ENCODE measurements around the gene KLHL14.
"Not testable (repeated sequence)": the region's sequence is repeated elsewhere in the genome, so short reads cannot be mapped to it uniquely, and the experiment has no call there.

KLHL14 gene, protein sequence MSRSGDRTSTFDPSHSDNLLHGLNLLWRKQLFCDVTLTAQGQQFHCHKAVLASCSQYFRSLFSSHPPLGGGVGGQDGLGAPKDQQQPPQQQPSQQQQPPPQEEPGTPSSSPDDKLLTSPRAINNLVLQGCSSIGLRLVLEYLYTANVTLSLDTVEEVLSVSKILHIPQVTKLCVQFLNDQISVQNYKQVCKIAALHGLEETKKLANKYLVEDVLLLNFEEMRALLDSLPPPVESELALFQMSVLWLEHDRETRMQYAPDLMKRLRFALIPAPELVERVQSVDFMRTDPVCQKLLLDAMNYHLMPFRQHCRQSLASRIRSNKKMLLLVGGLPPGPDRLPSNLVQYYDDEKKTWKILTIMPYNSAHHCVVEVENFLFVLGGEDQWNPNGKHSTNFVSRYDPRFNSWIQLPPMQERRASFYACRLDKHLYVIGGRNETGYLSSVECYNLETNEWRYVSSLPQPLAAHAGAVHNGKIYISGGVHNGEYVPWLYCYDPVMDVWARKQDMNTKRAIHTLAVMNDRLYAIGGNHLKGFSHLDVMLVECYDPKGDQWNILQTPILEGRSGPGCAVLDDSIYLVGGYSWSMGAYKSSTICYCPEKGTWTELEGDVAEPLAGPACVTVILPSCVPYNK

DNA sequence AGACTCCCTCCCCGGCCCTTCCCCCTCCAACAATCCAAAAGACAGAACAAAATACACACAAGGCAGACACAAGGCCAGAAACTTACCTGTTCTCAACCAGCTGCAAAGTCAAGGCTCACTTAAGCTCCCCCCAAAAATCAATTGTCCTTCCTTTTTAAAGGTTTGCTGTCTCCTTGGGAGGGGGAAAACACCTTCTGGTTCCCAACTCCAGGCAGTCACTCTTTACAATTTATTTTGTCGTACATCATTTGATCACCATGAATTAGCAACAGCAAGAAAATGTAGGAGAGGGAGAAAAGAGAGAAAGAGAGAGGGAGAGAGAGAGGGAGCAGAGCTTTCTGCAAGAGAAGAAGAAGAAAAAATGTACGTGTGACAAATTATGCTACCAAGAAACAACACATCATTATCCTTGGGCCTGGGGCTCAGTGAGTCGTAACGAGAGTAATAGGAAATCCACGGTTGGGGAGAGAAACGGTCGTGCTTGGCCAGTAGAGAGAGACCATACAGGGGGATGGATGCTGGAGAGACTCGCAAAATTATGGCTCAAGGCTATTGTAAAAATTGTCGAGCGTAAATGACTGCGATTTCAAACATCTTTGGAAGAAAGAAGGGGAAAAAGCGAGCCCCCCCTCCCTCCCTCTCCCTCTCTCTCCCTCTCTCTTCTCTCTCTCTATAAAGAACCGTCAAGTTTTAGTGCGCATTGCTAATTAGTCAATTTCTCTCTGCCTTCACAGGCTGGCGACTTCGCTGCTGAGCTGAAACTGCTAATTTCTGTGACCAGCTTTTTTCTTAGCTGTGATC is at the start of gene KLHL14:
Gene KLHL14, minus strand, starts transcription at position 443 of the 801 bp plus-strand sequence. CDS start 2,432 bp downstream, outside the sequence.
- no peak for DNase-seq

DNA sequence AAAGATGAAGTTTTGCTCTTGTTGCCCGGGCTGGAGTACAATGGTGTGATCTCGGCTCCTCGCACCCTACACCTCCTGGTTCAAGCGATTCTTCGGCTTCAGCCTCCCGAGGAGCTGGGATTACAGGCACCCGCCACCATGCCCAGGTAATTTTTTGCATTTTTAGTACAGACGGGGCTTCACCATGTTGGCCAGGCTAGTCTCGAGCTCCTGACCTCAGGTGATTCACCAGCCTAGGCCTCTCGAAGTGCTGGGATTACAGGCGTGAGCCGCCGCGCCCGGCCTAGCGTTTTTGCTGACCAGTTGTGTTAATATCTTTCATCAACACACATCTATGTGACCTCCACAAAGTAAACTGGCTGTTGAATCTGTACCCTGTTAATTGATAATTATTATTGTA is 49.4 kb upstream of the KLHL14 start:
- DNase-seq = no peak

DNA sequence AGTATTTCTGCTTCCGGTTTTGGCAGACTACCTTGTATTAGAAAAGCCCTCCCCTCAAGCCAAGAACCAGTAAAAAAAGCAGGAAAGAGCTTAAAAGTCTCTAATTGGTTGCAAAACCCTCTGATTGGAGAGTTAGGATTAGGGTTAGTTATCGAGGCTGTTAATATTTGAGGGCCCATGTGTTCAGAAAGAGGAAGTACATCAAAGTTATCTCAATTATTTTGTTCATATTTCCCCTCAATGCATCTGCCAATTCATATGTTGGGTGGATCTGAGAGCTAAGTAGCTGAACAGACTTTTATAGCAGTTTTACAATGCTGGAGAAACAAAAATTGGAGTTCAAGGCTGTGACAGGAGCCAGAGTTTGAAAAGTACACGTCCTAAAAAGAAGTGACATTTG is 43.1 kb upstream of the KLHL14 start:
- DNase-seq = no peak

DNA sequence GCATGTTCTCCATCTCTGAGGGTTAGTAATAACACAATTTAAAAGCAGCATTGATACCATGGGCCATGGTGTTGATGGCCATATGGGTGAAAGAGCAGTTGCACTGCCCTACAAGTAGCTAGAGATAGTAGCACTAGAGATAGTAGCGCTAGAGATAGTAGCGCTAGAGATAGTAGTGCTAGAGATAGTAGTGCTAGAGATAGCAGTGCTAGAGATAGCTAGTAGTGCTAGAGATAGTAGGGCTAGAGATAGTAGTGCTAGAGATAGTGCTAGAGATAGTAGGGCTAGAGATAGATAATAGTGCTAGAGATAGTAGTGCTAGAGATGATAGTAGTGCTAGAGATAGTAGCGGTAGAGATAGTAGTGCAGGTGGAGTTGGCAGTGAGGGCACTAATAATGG is 39.5 kb upstream of the KLHL14 start:
- DNase-seq = no peak

DNA sequence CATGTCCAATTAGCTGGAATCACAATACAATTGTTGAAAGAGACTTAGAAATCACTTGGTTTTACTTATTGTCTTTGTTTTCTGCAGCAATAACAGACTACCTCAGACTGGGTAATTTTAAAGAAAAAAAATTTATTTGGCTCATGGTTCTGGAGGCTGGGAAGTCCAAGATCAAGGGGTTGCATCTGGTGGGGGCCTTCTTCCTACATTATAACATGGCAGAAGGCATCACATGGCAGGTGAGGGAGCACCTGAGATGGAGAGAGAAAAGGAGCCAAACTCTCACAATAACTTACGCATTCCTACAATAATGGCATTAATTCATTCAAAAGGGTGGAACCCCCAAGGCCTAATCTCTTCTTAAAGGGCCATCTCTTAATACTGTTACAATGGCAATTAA is 37.5 kb upstream of the KLHL14 start:
- no peak for DNase-seq

DNA sequence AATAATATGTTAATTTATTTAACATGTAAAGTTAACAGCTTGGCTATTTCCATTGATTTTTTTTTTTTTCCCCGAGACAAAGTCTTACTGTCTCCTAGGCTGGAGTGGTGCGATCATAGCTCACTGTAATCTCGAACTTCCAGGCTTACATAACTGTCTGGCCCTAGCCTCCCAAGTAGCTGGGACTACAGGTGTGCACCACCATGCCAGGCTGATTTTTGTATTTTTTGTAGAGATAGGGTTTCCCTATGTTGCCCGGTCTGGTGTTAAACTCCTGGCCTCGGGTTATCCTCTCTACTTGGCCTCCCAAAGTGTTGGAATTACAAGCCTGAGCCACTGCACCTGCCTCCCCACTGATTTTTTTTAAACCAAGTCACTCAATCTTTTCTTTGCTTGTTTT is 32.5 kb upstream of the KLHL14 start:
- DNase-seq = no peak

DNA sequence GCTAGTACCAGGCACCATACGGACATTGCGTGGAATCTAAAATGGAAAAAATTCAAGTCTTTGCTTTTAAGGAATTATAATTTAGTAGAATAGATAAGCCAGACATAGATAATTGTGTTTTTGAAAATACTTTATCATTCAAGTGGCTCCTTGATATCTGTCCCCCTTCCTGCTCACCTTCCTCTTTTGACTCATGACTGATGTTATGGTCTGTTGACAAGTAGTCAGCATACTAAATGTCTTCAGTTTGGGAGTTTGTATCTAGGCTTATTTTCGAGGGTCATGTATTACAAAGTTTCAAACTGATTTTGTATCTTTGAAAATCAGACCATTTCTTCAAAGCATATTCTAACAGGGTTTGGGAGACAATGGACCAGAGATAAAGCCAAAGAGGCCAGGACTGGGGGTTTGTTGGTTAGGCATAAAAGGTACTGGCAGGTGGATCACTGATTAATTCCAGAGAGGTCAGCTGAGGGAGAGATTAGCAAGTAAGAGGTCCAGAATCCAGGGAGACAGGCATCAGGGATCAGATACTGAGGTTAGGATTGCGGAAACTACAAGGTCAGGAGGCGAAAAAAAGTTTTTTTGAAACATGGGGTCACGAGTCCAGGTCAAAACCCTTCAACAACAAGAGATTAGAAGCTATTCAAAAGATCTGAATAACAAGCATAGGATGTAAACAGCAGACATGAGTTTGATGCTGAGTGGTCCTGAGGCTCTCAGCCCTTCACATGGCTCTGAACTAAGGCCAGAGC is 31.5 kb upstream of the KLHL14 start:
- no peak for DNase-seq

DNA sequence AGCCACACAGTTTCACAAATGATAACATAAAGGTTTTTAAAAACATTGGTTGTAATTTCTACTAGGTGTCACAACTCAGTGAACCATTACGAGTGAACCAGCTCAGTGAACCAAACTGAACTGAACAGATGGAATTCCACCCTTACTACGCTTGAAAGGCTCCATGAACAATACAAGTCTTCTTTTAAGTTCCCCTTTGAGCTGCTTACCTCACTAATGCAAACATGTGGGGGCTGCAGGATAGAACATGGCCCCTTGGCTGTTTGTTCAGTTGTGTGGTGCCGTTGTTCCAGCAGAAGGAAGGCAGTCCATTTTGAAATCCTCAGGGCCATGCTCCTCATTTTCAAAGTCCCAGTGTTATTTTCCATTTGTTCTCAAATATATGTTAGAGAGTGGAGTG is 30.7 kb upstream of the KLHL14 start:
- no peak for DNase-seq

DNA sequence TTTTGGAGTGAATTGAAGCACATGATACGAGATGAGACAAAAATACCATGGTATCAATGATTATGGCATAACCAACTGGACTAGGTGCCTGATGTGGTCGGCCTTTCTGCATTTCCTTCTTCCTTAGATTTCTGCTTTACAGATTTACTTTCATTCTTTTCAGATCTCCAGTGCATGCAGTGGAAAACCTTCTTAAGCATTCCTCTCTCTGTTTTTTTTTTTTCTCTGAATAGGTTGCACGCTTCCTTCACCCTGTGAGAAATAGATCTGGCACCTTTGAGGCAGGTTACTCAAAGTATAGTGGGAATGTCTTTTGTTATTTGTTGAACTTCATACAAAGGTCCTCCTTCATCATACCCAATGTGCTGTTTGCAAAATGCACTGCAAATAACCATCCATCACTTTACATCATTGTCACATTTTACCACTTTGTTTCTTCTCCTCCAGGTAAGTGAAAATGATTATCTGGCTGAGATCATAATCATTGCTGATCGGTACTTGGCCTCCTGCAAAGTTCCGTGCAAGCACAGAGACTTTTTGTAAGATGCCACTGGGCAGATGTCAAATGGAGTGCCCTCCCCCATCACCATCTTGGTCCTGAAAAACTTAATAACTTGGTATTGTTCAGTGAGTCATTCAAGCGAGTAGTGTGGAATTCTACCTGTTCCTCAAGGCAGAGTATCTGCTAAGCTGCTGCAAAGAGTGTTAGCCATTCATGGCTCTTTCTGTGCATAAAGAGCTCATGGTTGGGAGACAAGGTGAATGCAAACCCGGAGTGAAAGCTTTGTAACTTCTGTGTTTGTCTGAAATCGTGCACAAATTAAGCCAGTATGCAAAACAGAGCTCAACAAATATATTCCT is 30.0 kb upstream of the KLHL14 start:
- DNase-seq = no peak

DNA sequence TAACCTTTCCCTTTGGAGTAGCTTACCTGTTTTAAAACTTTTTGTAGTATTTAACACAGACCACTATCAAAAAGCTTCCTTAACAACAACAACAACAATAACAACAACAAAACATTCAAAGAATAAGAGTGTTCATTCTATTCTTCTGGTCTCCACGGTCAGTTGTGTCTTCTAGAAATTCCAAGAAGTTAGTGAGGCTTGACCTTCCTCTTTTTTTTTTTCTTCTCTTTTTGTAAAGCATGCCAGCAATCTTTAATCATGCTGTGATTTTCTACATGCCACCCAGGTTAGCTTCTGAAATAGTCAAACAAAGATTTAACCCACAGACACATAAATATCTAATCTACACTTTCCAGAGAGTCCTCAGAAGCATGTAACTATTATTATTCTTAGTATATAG is 28.4 kb upstream of the KLHL14 start:
- DNase-seq = no peak

DNA sequence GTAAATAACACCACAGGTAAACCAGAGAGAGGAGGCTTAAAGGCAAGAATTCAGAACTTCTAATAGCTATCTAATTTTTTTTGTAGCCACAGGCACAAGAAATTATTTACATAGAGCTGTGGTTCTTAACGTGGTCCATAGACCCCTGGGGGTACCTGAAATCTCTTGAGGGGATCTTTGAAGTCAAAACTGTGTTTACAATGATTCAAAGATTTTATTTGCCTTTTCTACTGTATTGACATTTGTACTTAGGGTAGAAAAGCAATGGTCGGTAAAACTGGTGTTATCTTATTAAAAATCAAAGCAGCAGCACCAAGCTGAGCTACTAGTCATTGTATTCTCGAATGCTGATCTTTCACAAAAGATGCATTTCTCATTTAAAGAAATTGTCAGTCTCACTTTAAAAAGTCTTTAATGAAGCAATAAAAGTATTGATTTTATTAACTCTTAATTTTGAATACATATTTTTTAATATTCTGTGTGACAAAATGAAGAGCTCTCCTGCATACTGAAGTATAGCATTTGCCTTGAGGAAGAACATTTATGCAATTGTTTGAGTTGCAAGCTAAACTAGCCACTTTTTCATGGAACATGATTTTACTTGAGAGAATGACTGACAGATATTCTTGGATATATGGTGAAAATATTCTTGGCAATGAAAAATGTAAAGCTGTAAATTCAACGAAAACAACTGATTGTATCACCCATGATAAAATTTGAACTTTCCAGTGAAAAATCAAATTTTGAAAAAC is 25.6 kb upstream of the KLHL14 start:
- DNase-seq = no peak

DNA sequence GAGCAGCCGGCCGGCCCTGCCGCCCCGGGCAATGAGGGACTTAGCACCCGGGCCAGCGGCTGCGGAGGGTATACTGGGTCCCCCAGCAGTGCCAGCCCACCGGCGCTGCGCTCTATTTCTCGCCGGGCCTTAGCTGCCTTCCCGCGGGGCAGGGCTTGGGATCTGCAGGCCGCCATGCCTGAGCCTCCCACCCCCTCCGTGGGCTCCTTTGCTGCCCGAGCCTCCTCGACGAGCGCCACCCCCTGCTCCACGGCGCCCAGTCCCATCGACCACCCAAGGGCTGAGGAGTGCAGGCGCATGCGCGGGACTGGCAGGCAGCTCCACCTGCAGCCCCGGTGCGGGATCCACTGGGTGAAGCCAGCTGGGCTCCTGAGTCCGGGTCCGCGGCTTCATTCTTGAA is 21.8 kb upstream of the KLHL14 start:
- not testable (repeated sequence) for DNase-seq

DNA sequence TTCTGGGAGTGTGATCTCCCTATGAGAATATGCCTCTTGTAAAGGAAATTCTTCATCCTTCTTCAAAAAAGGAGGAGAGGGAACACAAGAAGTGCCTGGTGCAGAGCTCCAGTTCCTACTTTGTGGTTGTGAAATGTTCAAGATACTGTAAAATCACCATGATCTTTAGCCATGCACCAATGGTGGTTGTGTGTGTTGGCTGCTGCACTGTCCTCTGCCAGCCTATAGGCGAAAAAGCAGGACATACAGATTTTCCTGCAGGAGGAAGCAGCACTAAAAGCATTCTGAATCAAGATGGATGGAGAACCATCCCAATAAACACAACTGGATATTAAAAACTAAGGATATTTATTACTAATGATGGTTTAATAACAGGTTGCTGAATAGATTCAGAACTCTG is 6.2 kb upstream of the KLHL14 start:
- DNase-seq = no peak

DNA sequence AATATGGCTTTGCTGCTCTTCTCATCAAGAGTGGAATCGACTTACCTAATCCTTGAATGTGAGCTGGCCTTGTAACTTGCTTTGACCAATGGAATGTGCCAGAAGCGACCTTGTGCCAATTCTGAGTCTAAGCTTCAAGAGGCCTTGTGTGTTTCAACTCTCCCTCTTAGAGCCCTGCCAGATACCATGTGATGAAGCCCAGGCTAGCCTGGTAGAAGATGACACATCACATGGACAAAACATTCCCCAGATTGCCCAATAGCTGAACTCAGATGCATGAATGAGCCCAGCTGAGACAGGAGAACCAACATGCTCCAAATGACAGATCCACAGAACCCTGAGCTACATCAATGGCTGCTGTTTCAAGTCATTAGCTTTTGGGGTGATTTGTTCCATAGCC is 4.2 kb upstream of the KLHL14 start:
- no peak for DNase-seq

DNA sequence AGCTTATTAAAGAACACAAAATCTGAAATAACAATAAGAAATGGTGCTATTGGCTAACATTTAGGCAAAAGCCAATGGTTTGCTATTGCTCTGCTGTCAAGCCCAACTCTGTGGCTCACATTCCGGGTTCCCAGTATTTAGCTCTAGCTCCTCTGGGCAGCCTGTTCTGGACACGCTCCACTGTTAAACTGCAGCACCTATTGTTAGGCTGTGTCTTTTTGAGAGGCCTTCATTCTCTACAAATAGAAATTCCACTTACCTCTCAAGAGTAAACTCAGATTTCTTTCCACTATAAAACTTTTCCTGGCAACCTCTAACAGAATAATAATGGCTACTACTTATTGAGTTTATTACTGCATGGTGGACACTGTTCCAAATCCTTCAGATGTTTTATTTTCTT is 3.7 kb upstream of the KLHL14 start:
- no peak for DNase-seq

DNA sequence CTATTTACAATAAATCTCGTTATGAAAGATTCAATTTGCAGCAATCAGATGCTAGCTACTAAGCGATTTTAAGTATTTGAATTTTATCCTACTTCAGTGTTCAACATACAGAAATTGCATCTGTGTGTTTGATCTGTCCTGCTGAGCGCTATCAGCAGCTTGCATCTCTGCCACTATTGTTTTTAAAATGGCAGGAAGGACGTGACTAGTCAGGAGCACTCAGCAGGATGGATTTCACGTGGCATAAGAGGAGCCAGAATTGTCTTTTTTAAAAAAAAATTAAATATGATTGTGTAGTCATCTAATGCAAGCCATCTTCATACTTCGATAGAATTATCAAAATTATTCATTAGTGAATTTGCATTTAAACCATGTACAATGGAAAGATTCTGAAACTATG is 2.8 kb upstream of the KLHL14 start:
- no peak for DNase-seq

DNA sequence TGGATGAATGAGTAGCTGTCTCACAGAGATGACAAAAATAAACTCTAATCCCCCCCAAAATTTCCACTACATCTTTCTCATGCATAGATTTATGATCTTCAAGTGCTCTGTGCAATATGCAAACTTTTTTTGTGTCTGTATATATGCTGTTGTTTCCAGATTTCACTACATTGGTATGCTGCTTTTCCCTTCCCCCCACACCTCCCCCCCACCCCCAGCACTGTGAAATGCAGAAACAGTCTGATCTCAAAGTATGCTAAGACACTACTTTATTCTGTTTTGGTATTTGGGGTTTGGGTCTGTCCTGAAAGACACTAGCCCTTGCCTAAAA is 524 bp upstream of the KLHL14 start:
- DNase-seq = no peak

DNA sequence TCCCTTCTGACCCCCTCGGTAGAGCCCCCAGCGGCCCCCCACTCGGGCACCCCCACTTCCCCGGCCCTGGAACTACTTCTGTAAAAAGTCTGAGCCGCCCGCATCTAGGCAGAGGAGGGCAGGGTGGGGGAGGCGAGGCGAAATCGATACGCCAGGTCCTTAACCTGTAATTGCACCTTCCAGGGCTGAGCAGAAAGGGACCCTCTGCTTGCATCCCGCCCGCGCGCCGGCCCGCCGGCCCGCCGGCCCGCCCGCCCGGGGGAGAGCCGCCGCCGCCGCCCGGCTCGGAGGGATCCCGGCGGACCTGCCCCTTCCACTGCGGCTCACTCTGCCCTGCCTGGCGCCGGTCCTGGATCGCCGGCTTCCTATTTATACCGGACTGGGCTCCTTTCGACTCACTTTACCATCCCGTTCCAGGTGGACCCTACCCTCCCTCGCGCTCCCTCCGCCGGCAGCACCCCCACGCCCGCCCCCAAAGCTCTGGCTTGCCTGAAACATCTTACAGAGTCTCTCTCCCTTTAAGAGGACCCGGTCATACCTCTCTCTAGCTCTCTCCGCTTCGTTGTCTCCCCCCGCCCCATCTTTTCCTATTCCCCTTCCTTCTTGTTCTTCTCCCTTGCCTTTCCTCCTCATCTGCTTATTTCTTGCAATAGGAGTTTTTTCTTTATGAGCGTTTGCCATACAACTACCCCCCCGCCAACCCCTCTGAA is 797 bp downstream of the KLHL14 start:
- no peak for DNase-seq

DNA sequence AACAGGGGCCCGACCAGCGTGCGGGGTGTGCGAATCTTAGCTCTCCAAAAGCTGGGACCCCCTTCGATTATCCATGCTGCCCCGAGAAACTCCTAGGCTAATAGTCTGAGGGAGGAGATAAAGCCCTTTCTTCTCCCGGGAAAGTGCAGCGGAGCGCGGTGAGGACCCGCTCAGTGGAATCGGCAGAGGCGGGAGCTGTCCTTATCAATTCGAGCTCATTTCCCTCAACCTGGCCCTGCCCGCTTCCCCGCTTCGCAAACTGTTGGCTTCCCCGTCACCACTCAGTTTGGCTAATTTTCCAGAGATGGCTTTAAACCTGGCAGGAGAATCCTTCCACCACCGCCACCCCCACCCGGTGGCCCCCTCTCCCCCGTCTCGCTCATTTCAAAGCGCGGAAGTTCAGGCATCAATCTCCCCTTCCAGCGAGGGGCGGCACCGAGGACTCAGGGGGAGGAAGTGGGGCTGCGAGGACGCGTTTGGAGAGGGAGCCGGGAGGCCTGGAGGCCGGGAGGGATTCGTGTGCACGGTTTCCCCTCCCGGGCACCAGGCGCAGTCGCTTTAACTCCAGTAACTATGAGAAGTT is 1.6 kb downstream of the KLHL14 start:
- no peak for DNase-seq

DNA sequence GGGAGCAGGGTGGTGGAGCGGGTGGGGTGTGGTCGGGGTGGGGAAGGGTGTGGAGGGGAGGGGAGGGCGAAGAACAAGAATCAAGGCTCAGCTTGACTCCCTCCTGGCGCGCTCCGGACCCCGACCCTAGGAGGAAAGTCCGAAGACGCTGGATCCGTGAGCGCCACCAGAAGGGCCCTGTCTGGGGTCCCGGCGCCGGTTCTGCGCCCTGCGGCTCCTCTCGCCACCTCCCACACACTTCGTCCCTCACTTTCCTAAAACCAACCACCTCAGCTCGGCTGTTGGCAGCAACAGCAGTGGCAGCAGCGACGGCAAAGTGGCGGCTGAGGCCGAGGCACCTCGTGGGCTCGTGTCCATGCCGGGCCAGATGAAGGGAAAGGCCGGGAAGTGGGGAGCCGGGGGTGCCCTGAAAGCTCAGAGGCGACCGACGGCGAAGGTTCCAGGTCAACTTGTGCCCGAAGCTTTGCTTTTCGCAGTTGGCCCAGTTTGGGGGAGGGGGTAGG is 2.1 kb downstream of the KLHL14 start:
- DNase-seq = no peak
